ENCODE measurements around the gene SCN2B.

DNA sequence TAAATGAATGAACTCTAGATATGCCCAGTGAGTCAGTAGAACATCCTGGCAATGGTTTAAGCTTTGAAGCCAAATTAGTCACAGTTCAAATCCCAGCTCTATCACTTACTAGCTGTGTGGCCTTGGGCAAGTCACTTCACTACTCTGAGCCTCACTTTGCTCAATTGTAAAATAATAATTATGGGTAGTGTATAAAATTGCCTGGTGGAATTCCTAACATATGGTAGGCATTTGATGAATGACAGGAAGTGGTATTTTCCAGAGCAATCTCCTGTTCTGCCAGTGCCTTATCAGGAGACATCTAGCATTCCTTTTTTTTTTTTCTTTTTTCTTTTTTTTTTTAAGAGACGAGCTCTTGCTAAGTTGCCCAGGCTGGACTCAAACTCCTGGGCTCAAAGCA lies 36.9 kb downstream of the SCN2B start:
- no peak for TF ChIP-seq POLR2AphosphoS5 (IDR thresholded peaks at IDR 0.05)
- TF ChIP-seq, protein P1, sequence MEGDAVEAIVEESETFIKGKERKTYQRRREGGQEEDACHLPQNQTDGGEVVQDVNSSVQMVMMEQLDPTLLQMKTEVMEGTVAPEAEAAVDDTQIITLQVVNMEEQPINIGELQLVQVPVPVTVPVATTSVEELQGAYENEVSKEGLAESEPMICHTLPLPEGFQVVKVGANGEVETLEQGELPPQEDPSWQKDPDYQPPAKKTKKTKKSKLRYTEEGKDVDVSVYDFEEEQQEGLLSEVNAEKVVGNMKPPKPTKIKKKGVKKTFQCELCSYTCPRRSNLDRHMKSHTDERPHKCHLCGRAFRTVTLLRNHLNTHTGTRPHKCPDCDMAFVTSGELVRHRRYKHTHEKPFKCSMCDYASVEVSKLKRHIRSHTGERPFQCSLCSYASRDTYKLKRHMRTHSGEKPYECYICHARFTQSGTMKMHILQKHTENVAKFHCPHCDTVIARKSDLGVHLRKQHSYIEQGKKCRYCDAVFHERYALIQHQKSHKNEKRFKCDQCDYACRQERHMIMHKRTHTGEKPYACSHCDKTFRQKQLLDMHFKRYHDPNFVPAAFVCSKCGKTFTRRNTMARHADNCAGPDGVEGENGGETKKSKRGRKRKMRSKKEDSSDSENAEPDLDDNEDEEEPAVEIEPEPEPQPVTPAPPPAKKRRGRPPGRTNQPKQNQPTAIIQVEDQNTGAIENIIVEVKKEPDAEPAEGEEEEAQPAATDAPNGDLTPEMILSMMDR (IDR thresholded peaks at IDR 0.05) = no peak
- TF ChIP-seq POLR2A (IDR thresholded peaks at IDR 0.05; ENCODE audit: low read depth) = no peak
